Measurements from ENCODE around the gene TREH. TPM values are rescaled to one million over a fixed set of nuclear protein-coding genes. Genes with fewer than 3 reads are reported as not detected.
"Not testable (repeated sequence)": the region's sequence is repeated elsewhere in the genome, so short reads cannot be mapped to it uniquely, and the experiment has no call there.

The TREH gene
- polyA plus RNA-seq, 1 of the 3 experiments (the other 2 are of a cell fraction), result not detected

GRCh38 chr11:118688339-118688738, 8.9 kb upstream of the TREH start:
- H3K9me3 ChIP-seq; H3K79me2 ChIP-seq (ENCODE audit: insufficient read depth); H2AFZ ChIP-seq (ENCODE audit: low read depth); H3K36me3 ChIP-seq (replicated peaks in 1 of 2; ENCODE audit: control insufficient read depth in 1 of 2, insufficient read depth in 2 of 2, low read length in 1 of 2); H3K27ac ChIP-seq (ENCODE audit: low read depth in 2 of 2, low read length in 1 of 2); H3K9me2 ChIP-seq; H3F3A ChIP-seq (replicated peaks; ENCODE audit: insufficient read depth); H3K27me3 ChIP-seq (ENCODE audit: insufficient read depth); H4K20me1 ChIP-seq (ENCODE audit: insufficient read depth); DNase-seq; H3K4me3 ChIP-seq (ENCODE audit: low read depth in 2 of 2, low read length in 1 of 2); H3K4me2 ChIP-seq; H3K9ac ChIP-seq: not testable (repeated sequence)
- WGBS (ENCODE audit: low lambda C conversion rate), result 81% methylated on average over 10 of the region's 10 CpGs
- POLR2A ChIA-PET, result interaction anchor here (1.1 kb wide), 1 partner anchor 103 kb away, joined by 6 read pairs; the partner anchor contains the start of gene DDX6
- CTCF ChIA-PET, result interaction anchor here (0.7 to 3.5 kb wide), 9 partner anchors 9 to 269 kb away, joined by 3 to 101 read pairs (median 9); partner anchors contain the start of genes DDX6 and TREH
- H3K4me1 ChIP-seq (ENCODE audit: control insufficient read depth in 1 of 2, insufficient read depth in 2 of 2, low read depth in 1 of 2, low read length in 1 of 2), result peaks cover 5 to 15% of the 10 kb centered on the region in 2 experiments; a peak in 2 of 4 replicates

DNA sequence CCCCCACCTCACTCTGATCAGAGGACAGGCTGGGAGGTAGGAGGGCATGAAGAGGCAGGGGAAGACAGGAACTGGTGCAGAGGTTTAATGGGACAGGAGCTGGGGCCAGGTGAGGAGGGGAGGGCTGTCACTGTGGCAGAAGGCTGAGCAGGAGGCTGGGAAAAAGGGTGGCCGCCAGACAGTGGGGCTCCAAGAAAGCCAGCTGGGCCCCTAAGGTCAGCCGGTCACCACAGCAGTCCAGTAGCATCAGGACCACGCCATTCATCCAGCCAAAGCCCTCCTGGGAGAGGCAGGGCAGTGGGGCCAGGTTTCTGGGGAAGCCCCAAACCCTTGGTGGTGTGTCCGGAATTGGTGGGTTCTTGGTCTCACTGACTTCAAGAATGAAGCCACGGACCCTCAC, 8.5 kb upstream of the TREH start:
- POLR2A ChIA-PET, result interaction anchor here (1.1 kb wide), 1 partner anchor 103 kb away, joined by 6 read pairs; the partner anchor contains the start of gene DDX6

DNA sequence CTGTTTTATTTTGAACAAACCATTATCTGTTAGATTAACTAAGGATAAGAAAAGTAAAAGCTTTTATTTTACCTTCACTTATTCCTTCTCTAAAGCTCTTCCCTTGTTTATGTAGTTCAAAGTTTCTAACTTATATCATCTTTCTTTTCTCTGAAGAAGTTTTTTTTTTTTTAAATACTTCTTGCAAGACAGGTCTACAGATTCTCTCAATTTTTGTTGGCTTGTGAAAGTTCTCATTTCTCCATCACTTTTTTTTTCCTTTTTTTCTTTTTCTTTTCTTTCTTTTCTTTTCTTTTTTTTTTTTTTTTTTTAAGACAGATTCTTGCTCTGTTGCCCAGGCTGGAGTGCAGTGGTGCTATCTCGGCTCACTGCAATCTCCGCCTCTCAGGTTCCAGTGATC, 4.7 kb upstream of the TREH start:
- H3K4me1 ChIP-seq (ENCODE audit: control insufficient read depth in 1 of 2, insufficient read depth in 2 of 2, low read depth in 1 of 2, low read length in 1 of 2), result no peaks in the 10 kb centered on the region; a peak in 1 of 4 replicates
- WGBS (ENCODE audit: low lambda C conversion rate), result 89% methylated on average over 2 of the region's 2 CpGs
- DNase-seq, result no peak
- H4K20me1 ChIP-seq (ENCODE audit: insufficient read depth), result no peaks in the 10 kb centered on the region
- CTCF ChIA-PET, result interaction anchor here (1.0 to 1.6 kb wide), 2 partner anchors 8 to 25 kb away, joined by 3 to 4 read pairs; no protein-coding TSS in a partner anchor
- no peak overlapping the region for H3K9ac ChIP-seq
- H3K79me2 ChIP-seq (ENCODE audit: insufficient read depth), result no peaks in the 10 kb centered on the region
- H3K9me3 ChIP-seq, result no peaks in the 10 kb centered on the region
- POLR2A ChIA-PET, result no interaction called here
- H3K4me3 ChIP-seq (ENCODE audit: low read depth in 2 of 2, low read length in 1 of 2), result no peak overlapping the region
- H3F3A ChIP-seq (replicated peaks; ENCODE audit: insufficient read depth), result no peaks in the 10 kb centered on the region
- no peaks in the 10 kb centered on the region for H3K9me2 ChIP-seq
- no peak overlapping the region for H3K27ac ChIP-seq (ENCODE audit: low read depth in 2 of 2, low read length in 1 of 2)
- no peaks in the 10 kb centered on the region for H3K27me3 ChIP-seq (ENCODE audit: insufficient read depth)
- no peak overlapping the region for H2AFZ ChIP-seq (ENCODE audit: low read depth)
- H3K4me2 ChIP-seq, result no peak overlapping the region
- no peaks in the 10 kb centered on the region for H3K36me3 ChIP-seq (replicated peaks in 1 of 2; ENCODE audit: control insufficient read depth in 1 of 2, insufficient read depth in 2 of 2, low read length in 1 of 2)
- TF ChIP-seq CHD2 (IDR thresholded peaks at IDR 0.05; ENCODE audit: low read length, partially characterized antibody) (no peak), RAD21 (IDR thresholded peaks at IDR 0.05; ENCODE audit: low read length) (no peak), RCOR1 (IDR thresholded peaks at IDR 0.05; ENCODE audit: low read length) (no peak), YY1 (IDR thresholded peaks at IDR 0.05; ENCODE audit: low read depth) (no peak), SIN3A (IDR thresholded peaks at IDR 0.05; ENCODE audit: borderline replicate concordance, low read depth, low read length) (no peak), RXRA (IDR thresholded peaks at IDR 0.05; ENCODE audit: borderline replicate concordance, low read depth) (no peak), JUND (IDR thresholded peaks at IDR 0.05) (no peak), TCF12 (IDR thresholded peaks at IDR 0.05) (no peak), EZH2phosphoT487 (IDR thresholded peaks at IDR 0.05; ENCODE audit: borderline replicate concordance, low read depth) (no peak), CTCF (IDR thresholded peaks at IDR 0.05) (no peak), SMC3 (IDR thresholded peaks at IDR 0.05; ENCODE audit: low read depth, low read length) (no peak)
- TF ChIP-seq, protein P1, sequence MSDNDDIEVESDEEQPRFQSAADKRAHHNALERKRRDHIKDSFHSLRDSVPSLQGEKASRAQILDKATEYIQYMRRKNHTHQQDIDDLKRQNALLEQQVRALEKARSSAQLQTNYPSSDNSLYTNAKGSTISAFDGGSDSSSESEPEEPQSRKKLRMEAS (IDR thresholded peaks at IDR 0.05; ENCODE audit: low read depth), result no peak

More for the DNA sequence above, 8.5 kb upstream of the TREH start:
- Histone ChIP-seq H3F3A (replicated peaks; ENCODE audit: insufficient read depth) (no peaks in the 10 kb centered on the region), H3K9me2 (no peaks in the 10 kb centered on the region), H3K4me1 (ENCODE audit: control insufficient read depth in 1 of 2, insufficient read depth in 2 of 2, low read depth in 1 of 2, low read length in 1 of 2) (peaks cover 5 to 15% of the 10 kb centered on the region in 2 experiments; a peak in 2 of 4 replicates), H4K20me1 (ENCODE audit: insufficient read depth) (no peaks in the 10 kb centered on the region), H3K79me2 (ENCODE audit: insufficient read depth) (no peaks in the 10 kb centered on the region), H3K27me3 (ENCODE audit: insufficient read depth) (no peaks in the 10 kb centered on the region), H3K9me3 (no peaks in the 10 kb centered on the region), H2AFZ (ENCODE audit: low read depth) (no peak overlapping the region), H3K4me3 (ENCODE audit: low read depth in 2 of 2, low read length in 1 of 2) (no peak overlapping the region), H3K9ac (no peak overlapping the region), H3K27ac (ENCODE audit: low read depth in 2 of 2, low read length in 1 of 2) (no peak overlapping the region), H3K36me3 (replicated peaks in 1 of 2; ENCODE audit: control insufficient read depth in 1 of 2, insufficient read depth in 2 of 2, low read length in 1 of 2) (no peaks in the 10 kb centered on the region), H3K4me2 (no peak overlapping the region)
- DNase-seq, result no peak
- CTCF ChIA-PET, result interaction anchor here (0.9 to 3.5 kb wide), 4 partner anchors 21 to 246 kb away, joined by 3 to 101 read pairs (median 17); partner anchors contain the start of gene DDX6
- 85% methylated on average over 3 of the region's 5 CpGs for WGBS (ENCODE audit: low lambda C conversion rate)
- no peak for TF ChIP-seq JUND (IDR thresholded peaks at IDR 0.05)
- TF ChIP-seq, protein P1 (IDR thresholded peaks at IDR 0.05; ENCODE audit: low read depth), result no peak
- TF ChIP-seq CTCF (IDR thresholded peaks at IDR 0.05), result no peak
- TF ChIP-seq TCF12 (IDR thresholded peaks at IDR 0.05), result no peak
- TF ChIP-seq CHD2 (IDR thresholded peaks at IDR 0.05; ENCODE audit: low read length, partially characterized antibody), result no peak
- TF ChIP-seq SMC3 (IDR thresholded peaks at IDR 0.05; ENCODE audit: low read depth, low read length), result no peak
- TF ChIP-seq EZH2phosphoT487 (IDR thresholded peaks at IDR 0.05; ENCODE audit: borderline replicate concordance, low read depth), result no peak
- no peak for TF ChIP-seq FOXJ3 (CRISPR knock-in tag; IDR thresholded peaks at IDR 0.05)

Measured in SK-N-SH (cell line).